HL-60/S4 treated with retinoic acid at 250 ng/mL for 4 days and 3 days (cell line): ENCODE data around the gene CDRT4.

Experiments used
- in situ Hi-C: fragments of 300-500 bp; cut with MboI; formaldehyde crosslinking; loops from 2 replicates; pipeline ENCODE4 v1.7.0; 2022; ENCODE audit warnings: low sequenced_read_pairs

The CDRT4 gene

GRCh38 chr17:15399443-15399842 is 68.0 kb downstream of the CDRT4 start:
- in situ Hi-C loops = no loop called here

DNA sequence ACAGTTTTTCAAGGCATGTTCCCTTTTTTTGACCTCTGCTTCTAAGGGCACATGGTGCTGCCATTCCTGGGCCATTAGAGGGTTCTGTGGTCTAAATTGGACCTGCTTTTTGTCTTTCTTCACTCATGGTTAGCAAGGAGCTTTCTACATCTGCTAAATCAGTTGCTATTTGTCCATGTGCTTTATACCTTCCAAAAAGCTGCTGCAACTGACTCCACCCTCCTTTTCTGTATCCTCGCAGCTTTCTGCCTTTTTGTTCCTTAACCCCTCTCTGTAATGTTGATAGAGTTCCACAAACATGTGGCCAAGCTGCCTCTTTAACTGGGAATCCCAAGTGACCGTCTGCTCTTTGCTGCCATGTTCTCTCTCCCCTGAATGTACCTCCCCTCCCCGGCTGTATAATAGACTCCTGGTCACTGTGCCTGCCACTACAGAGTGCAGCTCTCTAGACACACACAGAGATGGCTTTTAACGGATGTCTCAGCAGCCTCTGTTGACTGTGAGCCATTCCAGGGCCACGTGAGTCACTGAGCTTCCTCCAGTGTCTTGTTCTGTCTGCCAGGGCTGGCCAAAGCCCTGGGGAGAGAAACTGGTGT is 68.6 kb downstream of the CDRT4 start:
- in situ Hi-C loops = no loop called here

DNA sequence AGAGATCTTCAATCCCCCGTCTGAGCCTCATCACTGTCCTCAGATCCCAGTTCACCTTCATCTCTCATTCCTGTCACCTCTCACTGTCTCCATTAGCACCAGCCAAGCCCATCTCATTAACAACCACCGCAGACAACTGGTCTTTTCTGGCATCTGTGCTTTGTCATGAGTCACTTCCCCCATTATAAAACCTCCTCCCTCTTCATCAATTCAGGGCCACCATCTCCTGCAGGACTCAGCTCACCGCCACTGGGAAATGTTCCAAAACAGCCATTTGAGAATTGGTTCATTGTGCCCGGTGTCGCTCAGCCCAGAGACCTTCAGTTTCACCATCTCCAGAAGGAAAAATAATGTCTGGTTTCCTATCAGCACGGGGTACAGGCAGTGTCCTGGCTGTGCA is 69.1 kb downstream of the CDRT4 start:
- in situ Hi-C loops = no loop called here

- in situ Hi-C loops = no loop called here
Measured at GRCh38 chr17:15397620-15398019, 69.8 kb downstream of the CDRT4 start.

DNA sequence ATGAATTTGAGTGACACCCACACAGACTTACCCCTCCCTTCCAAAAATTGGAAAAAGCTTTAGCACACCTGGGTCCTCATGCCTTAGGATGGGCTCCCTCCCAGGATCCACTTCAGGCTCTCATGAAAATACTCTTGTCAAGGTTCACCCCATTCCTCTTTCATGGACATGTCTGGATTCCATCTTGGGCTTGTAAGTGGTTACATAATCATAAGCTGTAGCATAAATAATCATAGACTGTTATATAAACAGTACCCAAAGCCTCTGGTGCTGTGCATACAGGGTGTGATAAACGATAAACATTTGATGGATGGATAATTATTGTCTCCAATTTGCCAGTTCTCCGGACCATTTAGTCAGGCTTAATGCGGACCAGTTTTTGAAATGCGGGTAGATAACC is 72.3 kb downstream of the CDRT4 start:
- in situ Hi-C loops = no loop called here

DNA sequence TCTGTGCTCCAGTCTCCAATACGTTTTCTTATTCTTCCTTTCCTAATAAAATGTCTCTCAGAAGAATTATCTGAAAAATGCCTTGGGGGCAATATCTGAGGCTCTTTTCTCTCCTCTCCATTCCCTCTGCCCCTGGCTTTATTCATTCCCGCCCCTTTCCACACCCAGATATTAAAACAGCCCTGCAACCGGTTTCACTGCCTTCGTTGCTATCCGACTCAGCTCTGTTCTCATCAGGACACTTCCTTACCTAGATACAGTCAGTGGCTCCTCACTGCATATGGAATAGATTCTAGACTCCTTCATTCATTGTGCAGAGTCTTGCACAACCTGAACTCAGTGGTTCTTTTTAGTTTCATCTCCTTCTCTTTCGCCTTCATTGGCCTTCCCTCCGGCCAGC is 74.0 kb downstream of the CDRT4 start:
- in situ Hi-C loops = no loop called here

- in situ Hi-C loops = no loop called here
Measured at GRCh38 chr17:15392326-15392741, 75.1 kb downstream of the CDRT4 start.

GRCh38 chr17:15388356-15389041 is 78.9 kb downstream of the CDRT4 start:
- in situ Hi-C loops = no loop called here

DNA sequence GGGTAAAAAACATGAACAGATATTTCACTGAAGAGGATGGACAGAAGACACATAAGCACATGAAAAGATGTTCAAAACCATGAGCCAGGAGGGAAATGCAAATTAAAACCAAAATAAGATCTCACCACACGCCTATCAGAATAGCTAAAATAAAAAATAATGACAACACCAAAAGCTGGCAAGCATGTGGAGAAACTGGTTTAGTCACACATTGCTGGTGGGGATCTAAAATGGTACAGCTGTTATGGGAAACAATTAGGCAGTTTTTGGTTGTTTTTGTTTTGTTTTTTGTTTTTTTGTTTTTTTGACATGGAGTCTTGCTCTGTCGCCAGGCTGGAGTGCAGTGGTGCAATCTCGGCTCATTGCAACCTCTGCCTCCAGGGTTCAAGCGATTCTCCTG is 81.3 kb downstream of the CDRT4 start:
- in situ Hi-C loops = no loop called here
